ENCODE measurements around the gene NCAPG.

DNA sequence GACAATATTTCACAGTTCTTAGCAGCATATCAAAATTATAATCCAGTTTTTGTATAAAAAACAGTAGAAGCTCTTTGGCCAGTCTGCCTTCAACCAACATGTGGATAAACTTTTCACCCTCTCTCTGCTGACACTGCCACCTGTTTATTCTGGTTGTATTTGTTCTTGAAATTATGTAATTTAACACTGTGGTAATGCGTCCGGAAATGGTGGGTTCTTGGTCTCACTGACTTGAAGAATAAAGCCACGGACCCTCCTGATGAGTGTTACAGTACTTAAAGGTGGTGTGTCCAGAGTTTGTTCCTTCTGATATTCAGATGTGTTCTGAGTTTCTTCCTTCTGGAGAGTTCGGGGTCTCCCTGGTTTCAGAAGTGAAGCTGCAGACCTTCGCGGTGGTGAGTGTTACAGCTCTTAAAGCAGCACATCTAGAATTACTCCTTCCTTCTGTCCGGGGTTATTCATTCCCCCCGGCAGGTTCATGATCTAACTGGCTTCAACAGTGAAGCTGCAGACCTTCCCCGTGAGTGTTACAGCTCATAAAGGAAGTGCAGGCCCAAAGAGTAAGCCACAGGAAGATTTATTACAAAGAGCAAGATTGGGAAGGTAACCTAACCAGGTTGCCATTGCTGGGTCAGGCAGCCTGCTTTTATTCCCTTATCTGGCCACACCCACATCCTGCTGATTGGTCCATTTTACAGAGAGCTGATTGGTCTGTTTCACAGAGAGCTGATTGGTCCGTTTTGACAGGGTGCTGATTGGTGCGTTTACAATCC, 45.1 kb upstream of the NCAPG start:
- TF ChIP-seq ARNT (IDR thresholded peaks at IDR 0.05) (no peak), ZFP36 (IDR thresholded peaks at IDR 0.05; ENCODE audit: low read depth, low read length, partially characterized antibody) (no peak), TEAD2 (tag; IDR thresholded peaks at IDR 0.05) (no peak), RAD51 (IDR thresholded peaks at IDR 0.05; ENCODE audit: borderline replicate concordance, low read depth) (no peak), FOXP1 (CRISPR knock-in tag; IDR thresholded peaks at IDR 0.05) (no peak)
- TF ChIP-seq, protein P1, sequence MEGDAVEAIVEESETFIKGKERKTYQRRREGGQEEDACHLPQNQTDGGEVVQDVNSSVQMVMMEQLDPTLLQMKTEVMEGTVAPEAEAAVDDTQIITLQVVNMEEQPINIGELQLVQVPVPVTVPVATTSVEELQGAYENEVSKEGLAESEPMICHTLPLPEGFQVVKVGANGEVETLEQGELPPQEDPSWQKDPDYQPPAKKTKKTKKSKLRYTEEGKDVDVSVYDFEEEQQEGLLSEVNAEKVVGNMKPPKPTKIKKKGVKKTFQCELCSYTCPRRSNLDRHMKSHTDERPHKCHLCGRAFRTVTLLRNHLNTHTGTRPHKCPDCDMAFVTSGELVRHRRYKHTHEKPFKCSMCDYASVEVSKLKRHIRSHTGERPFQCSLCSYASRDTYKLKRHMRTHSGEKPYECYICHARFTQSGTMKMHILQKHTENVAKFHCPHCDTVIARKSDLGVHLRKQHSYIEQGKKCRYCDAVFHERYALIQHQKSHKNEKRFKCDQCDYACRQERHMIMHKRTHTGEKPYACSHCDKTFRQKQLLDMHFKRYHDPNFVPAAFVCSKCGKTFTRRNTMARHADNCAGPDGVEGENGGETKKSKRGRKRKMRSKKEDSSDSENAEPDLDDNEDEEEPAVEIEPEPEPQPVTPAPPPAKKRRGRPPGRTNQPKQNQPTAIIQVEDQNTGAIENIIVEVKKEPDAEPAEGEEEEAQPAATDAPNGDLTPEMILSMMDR (IDR thresholded peaks at IDR 0.05 in 2 of 3, conservative IDR thresholded peaks at IDR 0.05 in 1 of 3; ENCODE audit: insufficient read depth in 2 of 3, low read depth in 1 of 3, low read length in 3 of 3) = no peak
- TF ChIP-seq, protein P2, sequence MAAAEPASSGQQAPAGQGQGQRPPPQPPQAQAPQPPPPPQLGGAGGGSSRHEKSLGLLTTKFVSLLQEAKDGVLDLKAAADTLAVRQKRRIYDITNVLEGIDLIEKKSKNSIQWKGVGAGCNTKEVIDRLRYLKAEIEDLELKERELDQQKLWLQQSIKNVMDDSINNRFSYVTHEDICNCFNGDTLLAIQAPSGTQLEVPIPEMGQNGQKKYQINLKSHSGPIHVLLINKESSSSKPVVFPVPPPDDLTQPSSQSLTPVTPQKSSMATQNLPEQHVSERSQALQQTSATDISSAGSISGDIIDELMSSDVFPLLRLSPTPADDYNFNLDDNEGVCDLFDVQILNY (CRISPR knock-in tag; IDR thresholded peaks at IDR 0.05) = no peak
- TF ChIP-seq, protein P3, sequence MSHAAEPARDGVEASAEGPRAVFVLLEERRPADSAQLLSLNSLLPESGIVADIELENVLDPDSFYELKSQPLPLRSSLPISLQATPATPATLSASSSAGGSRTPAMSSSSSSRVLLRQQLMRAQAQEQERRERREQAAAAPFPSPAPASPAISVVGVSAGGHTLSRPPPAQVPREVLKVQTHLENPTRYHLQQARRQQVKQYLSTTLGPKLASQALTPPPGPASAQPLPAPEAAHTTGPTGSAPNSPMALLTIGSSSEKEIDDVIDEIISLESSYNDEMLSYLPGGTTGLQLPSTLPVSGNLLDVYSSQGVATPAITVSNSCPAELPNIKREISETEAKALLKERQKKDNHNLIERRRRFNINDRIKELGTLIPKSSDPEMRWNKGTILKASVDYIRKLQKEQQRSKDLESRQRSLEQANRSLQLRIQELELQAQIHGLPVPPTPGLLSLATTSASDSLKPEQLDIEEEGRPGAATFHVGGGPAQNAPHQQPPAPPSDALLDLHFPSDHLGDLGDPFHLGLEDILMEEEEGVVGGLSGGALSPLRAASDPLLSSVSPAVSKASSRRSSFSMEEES (CRISPR knock-in tag; IDR thresholded peaks at IDR 0.05) = no peak

Data from K562 (cell line).